ENCODE results near the gene IMPACT. TPM values are rescaled to one million over a fixed set of nuclear protein-coding genes. Genes with fewer than 3 reads are reported as not detected.

The IMPACT gene
- total RNA-seq, 1 donor from 2014 or later, result 23.3 TPM

GRCh38 chr18:24474406-24474805, 47.9 kb downstream of the IMPACT start:
- no peak for DNase-seq (ENCODE audit: extremely low read depth, low read depth, low spot score)

- DNase-seq (ENCODE audit: extremely low read depth, low read depth, low spot score), result no peak
Observed at GRCh38 chr18:24475926-24476589, 49.6 kb downstream of the IMPACT start.

GRCh38 chr18:24479371-24479770, 52.9 kb downstream of the IMPACT start:
- DNase-seq (ENCODE audit: extremely low read depth, low read depth, low spot score), result no peak

- no peak for DNase-seq (ENCODE audit: extremely low read depth, low read depth, low spot score)
Observed at GRCh38 chr18:24482821-24483220, 56.4 kb downstream of the IMPACT start.

GRCh38 chr18:24485681-24486080, 59.2 kb downstream of the IMPACT start:
- no peak for DNase-seq (ENCODE audit: extremely low read depth, low read depth, low spot score)

- no peak for DNase-seq (ENCODE audit: extremely low read depth, low read depth, low spot score)
Observed at GRCh38 chr18:24486684-24487083, 60.2 kb downstream of the IMPACT start.

- peak; percentile 7 for DNase-seq (ENCODE audit: extremely low read depth, low read depth, low spot score)
Observed at GRCh38 chr18:24488824-24489493, 62.5 kb downstream of the IMPACT start.

- no peak for DNase-seq (ENCODE audit: extremely low read depth, low read depth, low spot score)
Observed at GRCh38 chr18:24490539-24490938, 64.1 kb downstream of the IMPACT start.

- no peak for DNase-seq (ENCODE audit: extremely low read depth, low read depth, low spot score)
Observed at GRCh38 chr18:24491927-24492834, 65.7 kb downstream of the IMPACT start.

GRCh38 chr18:24494586-24494985, 68.1 kb downstream of the IMPACT start:
- no peak for DNase-seq (ENCODE audit: extremely low read depth, low read depth, low spot score)

- no peak for DNase-seq (ENCODE audit: extremely low read depth, low read depth, low spot score)
Observed at GRCh38 chr18:24497031-24497754, 70.7 kb downstream of the IMPACT start.

GRCh38 chr18:24499814-24500213, 73.3 kb downstream of the IMPACT start:
- no peak for DNase-seq (ENCODE audit: extremely low read depth, low read depth, low spot score)

- DNase-seq (ENCODE audit: extremely low read depth, low read depth, low spot score), result no peak
Observed at GRCh38 chr18:24500217-24500616, 73.7 kb downstream of the IMPACT start.

- DNase-seq (ENCODE audit: extremely low read depth, low read depth, low spot score), result no peak
Observed at GRCh38 chr18:24500766-24501165, 74.3 kb downstream of the IMPACT start.

- DNase-seq (ENCODE audit: extremely low read depth, low read depth, low spot score), result no peak
Observed at GRCh38 chr18:24502667-24503523, 76.4 kb downstream of the IMPACT start.

Other genes with a start within 250 kb of the IMPACT start
- gene OSBPL1A, start 28.8 kb upstream of the IMPACT start, total RNA-seq, result 15.3 and 18.7 TPM in 2 replicates
- not detected in 2 replicates for gene HRH4, start 34.0 kb downstream of the IMPACT start, total RNA-seq